GM18868 (cell line): ENCODE measurements around the gene SLC10A7.
A peak's percentile ranks its signal among the peaks of the same experiment; 100 is the strongest.

Experiments used
- ATAC-seq: cut with Tn5 transposase; IDR thresholded peaks from one replicate; pipeline ENCODE4 v1.9.1; 2021; ENCODE audit warnings: mild to moderate bottlenecking, moderate library complexity; ENCODE audit not compliant: unreplicated experiment

SLC10A7 gene

DNA sequence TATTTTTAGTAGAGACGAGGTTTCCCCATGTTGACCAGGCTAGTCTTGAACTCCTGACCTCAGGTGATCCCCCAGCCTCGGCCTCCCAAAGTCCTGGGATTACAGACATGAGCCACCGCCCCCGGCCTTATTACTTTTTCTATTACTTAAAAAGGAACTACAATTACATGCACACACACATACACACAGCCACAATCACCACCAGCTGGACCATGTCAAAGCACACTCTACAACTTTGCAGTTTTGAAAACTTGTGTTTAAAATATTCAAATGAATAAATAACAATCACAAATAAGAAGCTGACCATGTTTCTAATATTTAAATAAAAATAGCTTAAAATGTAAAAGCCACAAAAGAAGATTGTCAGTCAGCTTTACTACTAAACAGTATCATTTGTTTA is 23.4 kb downstream of the SLC10A7 start:
- ATAC-seq, result no peak

DNA sequence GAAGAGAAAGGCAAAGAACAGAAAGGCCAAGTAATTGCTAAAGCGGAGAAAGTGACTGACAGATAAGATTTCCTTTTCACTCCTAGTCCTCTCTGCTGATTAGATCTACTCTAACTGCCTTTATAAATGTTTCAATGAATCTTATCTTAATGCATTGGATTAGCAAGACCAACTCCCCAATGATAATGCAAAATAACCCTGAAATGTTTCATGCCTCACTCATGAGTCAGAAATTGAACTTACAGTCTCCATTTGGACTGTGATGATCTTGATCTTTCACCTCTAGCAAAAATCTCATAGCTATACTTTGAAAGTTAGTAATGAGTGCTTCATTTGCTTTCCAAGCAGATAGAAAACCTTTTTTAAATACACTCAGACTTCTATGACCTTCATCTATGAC is 26.5 kb downstream of the SLC10A7 start:
- no peak for ATAC-seq

GRCh38 chr4:146494143-146494542 is 27.6 kb downstream of the SLC10A7 start:
- no peak for ATAC-seq

DNA sequence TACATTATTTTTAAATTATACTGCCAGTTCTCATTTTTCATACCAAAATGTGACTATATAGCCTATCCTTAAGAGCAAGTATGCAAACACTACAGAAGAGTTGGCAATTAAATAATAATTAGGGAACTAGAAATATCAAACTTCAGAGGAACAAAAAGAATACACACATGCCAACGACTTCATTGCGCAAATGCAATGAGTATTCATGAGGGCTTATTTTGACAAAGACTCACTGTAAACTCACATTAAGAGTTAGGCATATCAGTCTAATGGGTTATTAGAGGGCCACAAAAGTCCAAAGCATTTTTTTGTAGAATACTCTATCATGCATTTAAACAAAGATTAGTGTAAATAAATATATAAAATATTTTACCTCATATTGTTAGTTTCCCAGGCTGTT is 31.6 kb downstream of the SLC10A7 start:
- ATAC-seq, result no peak

GRCh38 chr4:146488495-146489174 is 33.1 kb downstream of the SLC10A7 start:
- ATAC-seq, result no peak

GRCh38 chr4:146486565-146486964 is 35.2 kb downstream of the SLC10A7 start:
- peak; percentile 88 for ATAC-seq

DNA sequence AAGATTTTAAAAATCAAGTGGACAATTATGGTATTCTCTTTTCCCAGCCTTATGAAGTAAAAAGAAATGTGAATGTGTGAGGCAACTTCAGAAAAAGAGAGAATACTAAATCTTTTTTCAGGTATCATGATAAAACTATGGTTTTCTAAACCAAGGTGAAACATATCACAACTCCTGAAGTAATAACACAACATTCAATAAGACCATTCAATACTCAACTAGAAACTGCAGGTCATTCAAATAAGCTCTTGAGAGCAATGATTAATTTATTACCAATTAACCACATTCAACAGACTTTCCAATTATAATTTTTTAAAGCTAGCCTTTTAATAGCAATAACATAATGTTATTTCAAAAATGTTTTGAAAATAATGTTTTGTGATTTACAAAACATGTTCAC is 35.8 kb downstream of the SLC10A7 start:
- ATAC-seq, result peak; percentile 30

- no peak for ATAC-seq
Observed at GRCh38 chr4:146482788-146483187, 39.0 kb downstream of the SLC10A7 start.

DNA sequence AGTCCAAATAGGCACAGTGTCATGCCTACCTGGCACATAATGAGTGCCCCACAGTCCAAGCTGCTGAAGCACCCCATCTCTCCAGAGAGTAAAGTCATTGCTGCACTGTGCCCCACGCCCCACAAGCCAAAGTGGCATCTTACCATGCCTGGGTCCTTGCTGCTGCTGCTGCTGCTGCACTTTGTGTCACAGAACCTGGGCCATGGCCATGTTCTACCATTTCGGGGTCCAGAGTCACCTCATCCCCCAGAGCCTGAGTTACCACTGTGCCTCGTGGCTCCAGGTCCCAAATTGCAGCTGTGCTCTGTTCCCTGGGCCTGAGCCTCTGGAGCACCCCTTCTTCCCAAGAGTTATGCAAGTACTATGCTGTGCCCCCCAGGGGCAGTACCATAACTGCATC is 40.5 kb downstream of the SLC10A7 start:
- no peak for ATAC-seq

DNA sequence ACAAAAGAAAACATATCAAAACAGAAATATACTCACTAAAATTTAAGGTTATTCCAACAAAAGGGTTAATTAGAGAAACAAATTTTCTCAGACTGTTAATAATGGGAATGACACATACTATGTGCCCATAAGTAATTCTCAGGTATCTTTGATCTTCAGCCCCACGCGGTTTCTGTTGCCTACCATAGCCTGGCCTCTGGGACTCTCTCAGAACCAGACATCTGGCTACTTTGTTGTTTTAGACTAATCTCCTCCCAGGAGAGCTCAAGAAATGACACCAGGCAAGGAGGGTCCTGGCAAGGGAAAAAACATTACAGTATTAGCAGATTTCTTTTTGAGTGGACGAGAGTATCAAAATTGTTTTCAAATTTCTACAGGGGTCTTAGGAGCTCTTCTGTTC is 43.7 kb downstream of the SLC10A7 start:
- ATAC-seq, result no peak

GRCh38 chr4:146477054-146477453 is 44.7 kb downstream of the SLC10A7 start:
- ATAC-seq, result no peak

DNA sequence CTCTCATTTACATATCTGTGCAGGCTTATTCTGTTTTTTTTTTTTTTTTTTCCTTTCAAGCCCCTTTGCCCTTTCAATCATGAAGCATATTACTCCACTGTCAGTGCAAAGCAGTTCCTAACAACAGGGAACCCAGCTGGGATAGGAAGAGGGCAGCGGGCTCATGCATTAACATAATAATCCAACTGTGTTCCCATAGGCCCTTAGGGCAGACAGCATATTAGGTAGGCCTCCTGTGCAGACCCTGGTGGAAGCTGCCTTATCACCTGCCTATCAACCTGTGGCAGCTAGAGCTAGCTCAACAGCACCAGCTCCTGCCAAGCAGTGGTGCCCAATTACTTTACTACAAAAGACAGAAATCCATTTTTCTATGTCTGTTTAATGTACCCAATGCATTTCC is 49.3 kb downstream of the SLC10A7 start:
- no peak for ATAC-seq

DNA sequence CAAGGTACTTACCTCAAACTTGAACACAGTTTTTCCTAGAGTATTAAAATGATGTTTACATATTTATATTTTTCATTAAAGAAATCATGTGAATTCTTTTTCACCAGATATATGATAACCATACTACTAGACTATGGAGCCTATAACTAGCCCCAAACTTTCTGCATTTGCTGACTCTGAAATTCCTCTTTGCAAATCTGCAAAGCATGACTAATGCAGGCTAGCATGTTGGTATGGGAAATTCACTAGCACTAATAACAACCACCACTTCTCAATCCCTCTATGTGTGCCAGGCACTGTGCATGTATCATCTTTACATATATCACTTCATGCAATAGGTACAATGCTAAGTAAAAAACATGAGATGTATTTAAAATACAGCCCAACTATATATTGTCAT is 51.1 kb downstream of the SLC10A7 start:
- no peak for ATAC-seq

- no peak for ATAC-seq
Observed at GRCh38 chr4:146469022-146469421, 52.7 kb downstream of the SLC10A7 start.

DNA sequence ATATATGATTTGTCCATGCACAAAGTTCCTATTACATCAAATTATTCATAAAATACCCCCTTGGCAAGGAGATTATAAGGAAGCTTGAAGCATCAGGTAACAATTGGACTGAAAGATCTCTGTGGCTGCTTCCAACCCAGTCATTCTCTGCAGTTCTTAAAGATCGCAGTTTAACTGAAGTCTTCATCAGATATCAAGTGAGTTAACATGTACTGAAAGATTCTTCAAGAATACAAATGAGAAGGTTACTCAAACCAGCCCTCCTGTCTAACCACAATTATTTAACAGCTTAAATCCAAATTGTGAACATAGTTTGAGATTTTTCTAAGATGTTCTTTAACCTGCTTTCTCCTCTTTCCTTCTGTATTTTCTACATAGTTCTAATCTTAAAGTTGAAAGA is 56.1 kb downstream of the SLC10A7 start:
- ATAC-seq, result peak; percentile 65

DNA sequence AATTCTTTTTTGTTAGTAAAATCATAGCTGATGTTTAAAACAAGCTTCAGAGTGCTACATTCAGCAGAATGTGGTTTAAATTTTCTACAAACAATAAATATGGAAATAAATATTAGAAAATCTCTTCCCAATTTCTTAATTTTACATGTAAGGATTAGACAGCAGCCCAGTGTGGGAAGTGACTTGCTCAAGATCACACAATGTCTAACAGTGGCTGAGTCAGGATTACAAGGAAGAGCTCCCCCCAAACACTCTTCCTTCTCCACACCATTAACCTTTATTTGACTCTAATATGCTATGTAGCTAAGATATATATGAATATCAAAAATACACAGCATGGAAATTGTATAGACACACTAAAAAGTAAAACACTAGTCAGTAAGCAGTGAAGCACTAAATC is 59.5 kb downstream of the SLC10A7 start:
- no peak for ATAC-seq

DNA sequence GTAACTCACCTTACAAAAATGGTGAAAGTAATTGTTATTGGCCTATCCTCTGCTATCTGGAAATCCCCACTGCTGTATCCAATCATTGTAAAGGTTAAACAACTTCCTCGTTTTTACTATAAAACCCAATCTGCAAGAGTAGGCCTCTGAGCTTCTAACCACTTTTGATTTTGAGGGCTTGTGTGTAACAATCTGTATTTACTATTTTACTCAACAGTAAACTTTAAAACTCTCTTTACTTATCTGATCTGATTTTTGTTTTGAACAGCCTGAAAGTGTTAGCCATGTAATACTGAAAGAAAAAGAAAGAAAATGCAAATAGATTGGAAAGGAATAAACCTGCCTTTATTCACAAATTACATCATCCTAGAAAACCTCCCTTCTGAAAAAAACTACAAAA is 63.1 kb downstream of the SLC10A7 start:
- peak; percentile 87 for ATAC-seq

DNA sequence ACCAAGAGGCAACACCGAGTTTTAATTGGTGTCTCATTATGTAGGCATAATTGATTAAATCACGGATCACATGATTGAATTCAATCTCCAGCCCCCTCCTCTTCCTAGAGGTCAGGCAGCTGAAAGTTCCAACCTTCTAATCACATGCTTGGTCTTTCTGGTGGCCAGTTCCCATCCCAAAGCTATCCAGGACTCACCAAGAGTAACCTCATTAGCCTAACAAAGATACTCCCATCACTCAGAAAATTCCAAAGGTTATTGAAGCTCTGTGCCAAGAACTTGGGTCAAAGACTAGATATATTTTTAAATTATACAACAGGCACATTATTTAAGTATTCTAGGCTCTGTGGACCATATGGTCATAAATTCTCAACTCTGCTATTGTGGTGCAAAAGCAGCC is 65.1 kb downstream of the SLC10A7 start:
- ATAC-seq, result no peak

GRCh38 chr4:146453181-146453807 is 68.4 kb downstream of the SLC10A7 start:
- no peak for ATAC-seq

DNA sequence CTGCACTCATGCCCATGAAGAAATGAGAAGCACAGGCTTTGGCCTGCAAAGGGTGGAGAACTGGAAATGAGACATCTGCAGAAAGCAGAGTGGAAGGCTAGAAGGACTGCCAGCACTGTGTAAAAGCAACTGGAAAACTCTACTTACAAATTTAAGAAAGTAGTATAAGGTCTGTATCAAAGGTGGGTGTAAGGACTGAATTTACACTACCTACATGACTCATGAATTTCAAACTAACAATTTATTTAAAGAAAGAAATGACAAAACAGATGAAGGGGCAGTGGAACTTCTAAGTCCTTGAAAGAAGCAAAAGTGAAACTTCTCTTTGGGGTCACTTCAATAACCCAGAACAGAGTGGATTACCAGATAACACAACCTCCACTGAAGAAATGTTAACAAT is 71.2 kb downstream of the SLC10A7 start:
- ATAC-seq, result peak; percentile 79

- ATAC-seq, result no peak
Observed at GRCh38 chr4:146446555-146446954, 75.2 kb downstream of the SLC10A7 start.

GRCh38 chr4:146445198-146446150 is 76.3 kb downstream of the SLC10A7 start:
- no peak for ATAC-seq
